Endothelial cell of umbilical vein (primary cell): ENCODE results near the gene OSGEP. TPM values are rescaled to one million over a fixed set of nuclear protein-coding genes. Genes with fewer than 3 reads are reported as not detected.

Experiments used
- BruUV-seq: library from RNA; stranded (reverse); fragments of 400-500 nt; replicated peaks from 2 replicates; lab custom pipeline; 2021; lab: Mats Ljungman, UMichigan
- CTCF ChIA-PET: fragments of 300-600, 350-600 bp; sonication (Branson Sonifier 250); formaldehyde crosslinking; loops from one replicate; lab custom pipeline; 2021; ENCODE audit warnings: antibody characterized with exemption, inconsistent platforms; lab: Charles Lee
- POLR2A ChIA-PET: fragments of 300-600, 350-600 bp; sonication (Branson Sonifier 250); formaldehyde crosslinking; loops from one replicate; lab custom pipeline; 2021; ENCODE audit warnings: antibody characterized with exemption, inconsistent platforms; lab: Charles Lee
- DNase-seq: peaks from one replicate; pipeline ENCODE4 v3.0.0-alpha.2; 2011; ENCODE audit warnings: low read depth, low spot score
- FAIRE-seq: peaks from 2 replicates; lab custom pipeline; 2011; peaks lifted over from hg19 to GRCh38; lab: Jason Lieb, UNC
- H2AFZ ChIP-seq: 2 replicates; pipeline ENCODE4 v1.6.0; 2012; ENCODE audit warnings: low read depth, low read length, control low read depth, inconsistent platforms
- H3K27ac ChIP-seq: 2 replicates; pipeline ENCODE4 v1.5.1; 2011; ENCODE audit warnings: low read depth, mild to moderate bottlenecking, control low read depth, low read length, moderate library complexity; ENCODE audit not compliant: insufficient read depth
- H3K27me3 ChIP-seq, 2 experiments: 2 replicates each; pipeline versions ENCODE4 v1.6.0 to v1.6.1; 2011; ENCODE audit warnings: low read length in 2 of 2, mixed read lengths in 1 of 2; ENCODE audit not compliant: control insufficient read depth in 2 of 2, insufficient read depth in 2 of 2
- H3K36me3 ChIP-seq, 2 experiments: 2 replicates in 1 of 2; 3 replicates in 1 of 2; pipeline ENCODE4 v1.5.1; 2011; ENCODE audit warnings: low read length in 2 of 2, mild to moderate bottlenecking in 1 of 2, moderate library complexity in 1 of 2; ENCODE audit not compliant: control insufficient read depth in 2 of 2, insufficient read depth in 2 of 2; ENCODE audit errors: extremely low read depth in 1 of 2
- H3K4me1 ChIP-seq: 3 replicates; pipeline ENCODE4 v1.5.1; 2011; ENCODE audit warnings: mild to moderate bottlenecking, low read length; ENCODE audit not compliant: control insufficient read depth, insufficient read depth; ENCODE audit errors: extremely low read depth
- H3K4me2 ChIP-seq: 2 replicates; pipeline ENCODE4 v1.6.1; 2011; ENCODE audit warnings: low read length, control low read depth, mixed read lengths; ENCODE audit not compliant: insufficient read depth
- H3K4me3 ChIP-seq, 3 experiments: fragments of 200-600 bp in 1 of 3; sonication (generic), shearing (Covaris generic) in 1 of 3; replicated peaks in 1 of 3; 2 replicates each; pipeline ENCODE4 v1.5.1; 2011 to 2016; ENCODE audit warnings: control low read depth in 3 of 3, low read length in 3 of 3, mild to moderate bottlenecking in 2 of 3, inconsistent platforms in 1 of 3, low read depth in 1 of 3, moderate library complexity in 1 of 3; ENCODE audit not compliant: insufficient read depth in 1 of 3
- H3K79me2 ChIP-seq: 2 replicates; pipeline ENCODE4 v1.6.0; 2012; ENCODE audit warnings: low read length, inconsistent platforms; ENCODE audit not compliant: control insufficient read depth, insufficient read depth
- H3K9ac ChIP-seq: replicated peaks from 2 replicates; pipeline ENCODE3; 2011; ENCODE audit warnings: low read length, control low read depth; ENCODE audit not compliant: insufficient read depth; ENCODE audit errors: extremely low read depth
- H3K9me1 ChIP-seq: replicated peaks from 3 replicates; pipeline ENCODE4 v1.6.0; 2011; ENCODE audit warnings: mild to moderate bottlenecking, low read length; ENCODE audit not compliant: control insufficient read depth, insufficient read depth; ENCODE audit errors: extremely low read depth
- H3K9me3 ChIP-seq: replicated peaks from 2 replicates; pipeline ENCODE4 v1.5.1; 2012; ENCODE audit warnings: low read length, inconsistent platforms; ENCODE audit not compliant: control insufficient read depth, insufficient read depth
- H4K20me1 ChIP-seq: replicated peaks from 2 replicates; pipeline ENCODE3; 2011; ENCODE audit warnings: mild to moderate bottlenecking, low read length; ENCODE audit not compliant: control insufficient read depth, insufficient read depth; ENCODE audit errors: extremely low read depth
- CTCF ChIP-seq, 2 donors: IDR thresholded peaks; 1 replicate in 1 of 2; 2 replicates in 1 of 2; pipeline ENCODE4 v1.5.1; 2011; ENCODE audit warnings: low read length in 2 of 2, mild to moderate bottlenecking in 2 of 2, moderate library complexity in 2 of 2, control low read depth in 1 of 2, inconsistent platforms in 1 of 2, low read depth in 1 of 2; ENCODE audit not compliant: insufficient read depth in 1 of 2; ENCODE audit errors: extremely low read depth in 1 of 2
- EZH2 ChIP-seq: IDR thresholded peaks from 2 replicates; pipeline ENCODE4 v1.6.1; 2012; ENCODE audit warnings: borderline replicate concordance, low read depth, mild to moderate bottlenecking, moderate library complexity, low read length, inconsistent platforms; ENCODE audit not compliant: severe bottlenecking
- FOS ChIP-seq: IDR thresholded peaks from 2 replicates; pipeline ENCODE4 v1.6.1; 2011; ENCODE audit warnings: mild to moderate bottlenecking, low read length, moderate library complexity, borderline replicate concordance; ENCODE audit not compliant: insufficient read depth
- GATA2 ChIP-seq: IDR thresholded peaks from 2 replicates; pipeline ENCODE4 v1.7.0; 2011; ENCODE audit warnings: low read depth, mild to moderate bottlenecking, moderate library complexity, mixed read lengths, low read length; ENCODE audit not compliant: insufficient read length, insufficient read depth
- JUN ChIP-seq: IDR thresholded peaks from 2 replicates; pipeline ENCODE4 v1.6.1; 2011; ENCODE audit warnings: borderline replicate concordance, low read depth; ENCODE audit not compliant: insufficient read length, insufficient read depth
- MAX ChIP-seq: IDR thresholded peaks from 2 replicates; pipeline ENCODE4 v1.6.1; 2011; ENCODE audit not compliant: insufficient read depth, insufficient read length
- MYC ChIP-seq: IDR thresholded peaks from one replicate; pipeline ENCODE4 v1.6.1; 2011; ENCODE audit warnings: mild to moderate bottlenecking, low read depth, low read length
- POLR2A ChIP-seq: IDR thresholded peaks from 2 replicates; pipeline ENCODE4 v1.6.1; 2012; ENCODE audit warnings: low read depth, mild to moderate bottlenecking, control low read depth, low read length
- POLR2AphosphoS5 ChIP-seq: IDR thresholded peaks from 2 replicates; pipeline ENCODE4 v1.6.1; 2012; ENCODE audit warnings: low read depth, mild to moderate bottlenecking, control low read depth, low read length, moderate library complexity; ENCODE audit not compliant: insufficient read depth
- dilution Hi-C: fragments of 300-500 bp; cut with MboI; formaldehyde crosslinking; loops from one replicate; pipeline ENCODE4 v1.15.0; 2019; ENCODE audit warnings: low sequenced_read_pairs; ENCODE audit not compliant: extremely low pct_ligation_motif_present
- intact Hi-C: fragments of 100-400 bp; cut with micrococcal nuclease; formaldehyde crosslinking; loops from one replicate; pipeline ENCODE4 v1.10.0; 2022
- polyA plus RNA-seq, 4 experiments: library from polyadenylated mRNA; depleted of rRNA in 3 of 4; stranded (reverse) in 3 of 4; unstranded in 1 of 4; fragments of >200 nt; gene quantifications; 2 replicates each; pipeline versions ENCODE4 v1.2.1 to v1.2.3, GENCODE V29; 2011 to 2012; ENCODE audit warnings: missing spikeins in 1 of 4
- total RNA-seq: library from RNA; stranded (reverse); gene quantifications from 2 replicates; pipeline ENCODE4 v1.2.3, GENCODE V29; 2021

Gene OSGEP
- total and polyA plus RNA-seq, 2 donors (not counting 3 experiments of a cell fraction or from before 2014, with no cell fraction given), result 41.8 to 100 TPM

- Histone ChIP-seq H2AFZ (peak overlapping the region; percentile 75), H3K36me3 (no peaks in the 10 kb centered on the region), H3K79me2 (no peaks in the 10 kb centered on the region), H4K20me1 (no peaks in the 10 kb centered on the region), H3K9ac (peak overlapping the region; percentile 41), H3K27ac (peak overlapping the region; percentile 74), H3K9me1 (no peaks in the 10 kb centered on the region), H3K4me3 (peak overlapping the region in 1 of 3 experiments; percentile 56), H3K27me3 (no peaks in the 10 kb centered on the region), H3K4me2 (peak overlapping the region; percentile 65), H3K4me1 (peaks cover 18% of the 10 kb centered on the region), H3K9me3 (no peaks in the 10 kb centered on the region)
- DNase-seq (peak; percentile 72), FAIRE-seq (peak; percentile 97)
- dilution Hi-C loops (no loop called here), intact Hi-C loops (loop anchor here (1.0 kb wide), 2 partner anchors 14 to 28 kb away; partner anchors contain the start of genes APEX1 and TEP1)
- ChIA-PET CTCF (interaction anchor here (1.0 kb wide), 1 partner anchor 11 kb away, joined by 6 read pairs; no protein-coding TSS in a partner anchor), POLR2A (no interaction called here)
- TF ChIP-seq FOS, result peak; percentile 75
- peak; percentile 85 for TF ChIP-seq JUN
- no peak for TF ChIP-seq EZH2
- TSS peak; percentile 77 for BruUV-seq
These were observed 27.2 kb downstream of the OSGEP start for GRCh38 chr14:20427231-20428009.

DNA sequence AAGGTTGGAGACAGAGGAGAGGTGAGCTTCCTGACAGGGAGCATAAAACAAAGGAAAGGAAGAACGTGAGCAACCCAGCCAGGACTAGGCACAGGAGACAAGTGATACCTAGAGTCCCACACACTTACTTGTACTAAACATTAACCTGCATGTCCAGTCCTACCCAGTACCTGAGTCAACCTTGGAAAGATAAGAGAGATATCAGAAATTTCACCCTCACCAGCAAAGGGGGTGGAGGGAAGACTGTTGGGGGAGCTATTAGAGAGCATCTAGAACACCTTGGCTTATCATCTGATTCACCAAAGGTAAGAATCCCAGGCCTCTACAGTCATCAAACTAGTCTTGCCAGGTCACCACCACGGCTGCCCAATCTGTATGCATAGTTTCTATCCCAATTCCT lies 29.8 kb downstream of the OSGEP start:
- H3K27ac ChIP-seq, result no peak overlapping the region
- TF ChIP-seq FOS (no peak), JUN (no peak), POLR2AphosphoS5 (no peak), MAX (no peak), CTCF (IDR thresholded peaks at IDR 0.05; ENCODE audit: extremely low read depth in 1 of 2, insufficient read depth in 1 of 2, low read depth in 1 of 2, low read length in 2 of 2) (no peak), MYC (no peak), GATA2 (no peak), POLR2A (no peak), EZH2 (no peak)
- peaks cover 18% of the 10 kb centered on the region for H3K4me1 ChIP-seq
- no TSS peak for BruUV-seq
- no peak overlapping the region for H3K4me3 ChIP-seq
- DNase-seq (no peak), FAIRE-seq (no peak)
- dilution Hi-C loops, result no loop called here
- POLR2A ChIA-PET, result no interaction called here
- H3K9me1 ChIP-seq, result no peaks in the 10 kb centered on the region
- H2AFZ ChIP-seq, result no peak overlapping the region
- intact Hi-C loops, result no loop called here
- no peaks in the 10 kb centered on the region for H3K36me3 ChIP-seq
- no peaks in the 10 kb centered on the region for H4K20me1 ChIP-seq
- H3K79me2 ChIP-seq, result no peaks in the 10 kb centered on the region
- no peak overlapping the region for H3K9ac ChIP-seq
- H3K9me3 ChIP-seq, result no peaks in the 10 kb centered on the region
- H3K4me2 ChIP-seq, result no peak overlapping the region
- CTCF ChIA-PET, result interaction anchor here (3.3 kb wide), 1 partner anchor 10 kb away, joined by 30 read pairs; the partner anchor contains the start of gene TEP1
- no peaks in the 10 kb centered on the region for H3K27me3 ChIP-seq
